Superior temporal gyrus (tissue), 1 donor: ENCODE measurements around the gene FBLN7.

ENCODE experiments used
- DNase-seq: peaks from one replicate; pipeline ENCODE4 v3.0.0-alpha.2; 2016; ENCODE audit errors: extremely low spot score

Gene FBLN7

GRCh38 chr2:112140899-112141625 lies 2.9 kb downstream of the FBLN7 start:
- no peak for DNase-seq

DNA sequence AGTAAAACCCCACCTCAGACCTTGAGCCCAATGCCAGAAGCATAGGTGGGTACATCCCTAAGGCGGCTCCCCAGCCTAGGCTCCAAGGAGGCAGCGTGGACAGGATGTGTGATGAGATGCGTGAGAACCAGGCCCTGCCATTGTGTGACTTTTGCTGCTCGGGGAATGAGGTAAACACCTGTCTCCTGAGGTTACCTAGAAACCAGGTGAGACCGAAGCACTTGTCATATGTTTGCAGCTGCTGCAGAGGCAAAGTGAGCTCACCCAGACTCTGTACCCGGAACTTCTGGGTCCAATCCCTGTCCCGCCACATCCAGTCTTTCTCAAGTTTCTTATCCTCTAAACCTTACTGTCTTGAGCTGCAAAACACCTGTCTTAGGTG lies 3.4 kb downstream of the FBLN7 start:
- no peak for DNase-seq

DNA sequence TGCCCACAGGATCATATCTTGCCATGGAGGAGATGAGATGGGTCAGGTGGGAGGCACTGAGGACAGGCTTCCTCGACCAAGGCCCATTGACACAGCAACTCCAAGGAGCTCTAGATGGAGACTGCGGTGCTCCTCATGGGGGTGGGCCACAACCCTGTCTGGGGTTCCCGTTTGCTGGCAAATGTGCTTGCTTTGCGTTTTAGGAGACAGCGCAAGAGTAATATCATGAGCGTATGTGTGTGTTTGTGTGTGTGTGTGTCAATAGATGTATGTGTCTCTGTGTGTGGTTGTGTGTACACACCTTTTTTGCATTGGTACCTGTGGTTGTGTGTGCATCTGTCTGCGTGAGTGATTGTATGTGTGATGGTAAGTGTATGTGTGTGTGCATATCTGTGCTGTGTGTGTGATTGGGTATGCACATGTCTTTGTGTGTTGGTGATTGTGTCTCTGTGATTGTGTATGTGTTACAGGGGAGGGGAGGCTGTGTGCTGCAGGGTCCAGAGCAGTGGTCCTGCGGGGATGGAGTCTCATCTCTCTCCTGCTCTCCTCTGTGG lies 4.4 kb downstream of the FBLN7 start:
- no peak for DNase-seq

DNA sequence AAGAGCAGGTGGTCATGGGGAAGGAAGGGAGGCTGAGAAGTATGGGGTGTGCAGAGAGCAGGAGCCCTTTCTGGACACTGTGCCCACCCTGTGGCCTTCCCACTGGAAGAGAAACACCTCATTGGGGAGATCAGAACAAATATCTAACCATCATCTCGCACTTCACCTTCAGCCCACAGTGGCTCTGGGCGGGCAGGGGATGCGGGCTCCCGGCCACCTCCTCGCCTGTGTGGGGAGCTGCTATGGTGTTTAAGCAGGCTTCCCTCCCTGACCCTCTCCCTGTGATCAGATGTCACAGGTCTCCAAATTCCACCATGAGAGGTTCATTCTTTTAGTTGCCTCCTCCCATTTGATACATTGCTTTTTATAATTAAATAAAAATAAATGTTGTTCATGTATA lies 5.0 kb downstream of the FBLN7 start:
- DNase-seq, result no peak

GRCh38 chr2:112144966-112145365 lies 6.8 kb downstream of the FBLN7 start:
- no peak for DNase-seq

GRCh38 chr2:112147382-112148168 lies 9.4 kb downstream of the FBLN7 start:
- DNase-seq, result no peak

DNA sequence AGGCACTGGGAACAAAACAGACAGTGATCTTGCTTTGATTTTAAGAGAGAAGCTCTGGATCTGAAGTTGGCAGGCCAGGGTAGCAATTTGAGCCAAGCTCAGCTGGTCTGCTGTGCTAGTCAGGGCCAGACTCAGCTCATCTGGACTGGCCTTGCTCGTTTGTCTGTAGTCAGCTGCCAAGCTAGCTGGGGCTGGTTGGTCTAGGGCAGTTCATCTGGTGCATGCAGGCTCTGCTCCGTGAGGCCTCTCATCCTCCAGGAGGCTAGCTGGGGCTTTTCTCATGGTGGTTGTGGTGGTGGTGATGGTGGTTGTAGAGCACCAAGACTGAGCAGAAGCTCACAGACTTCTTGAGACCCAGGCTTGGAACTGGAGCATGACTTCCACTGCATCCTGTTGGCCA lies 10.3 kb downstream of the FBLN7 start:
- no peak for DNase-seq

- no peak for DNase-seq
Observed at GRCh38 chr2:112149194-112149593, 11.0 kb downstream of the FBLN7 start.

GRCh38 chr2:112149866-112150435 lies 11.8 kb downstream of the FBLN7 start:
- no peak for DNase-seq

DNA sequence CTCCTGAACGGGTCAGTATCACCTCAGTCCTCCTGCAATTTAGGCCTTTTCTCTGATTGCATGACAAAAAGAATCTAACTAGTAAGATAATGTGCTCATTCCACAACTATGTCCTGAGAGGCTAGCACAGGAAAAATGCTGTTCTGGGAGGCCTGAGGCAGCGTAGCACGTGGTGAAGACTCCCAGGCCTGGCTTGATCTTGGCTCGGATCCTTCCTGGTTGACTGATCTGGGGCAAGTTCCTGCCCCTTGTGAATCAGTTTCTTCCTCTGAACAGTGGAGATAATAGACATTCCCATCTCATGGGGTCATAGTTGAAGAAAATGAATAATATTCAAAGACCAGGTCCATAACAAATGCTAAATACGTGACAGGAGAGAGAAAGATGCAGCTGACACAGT lies 12.3 kb downstream of the FBLN7 start:
- DNase-seq, result no peak

DNA sequence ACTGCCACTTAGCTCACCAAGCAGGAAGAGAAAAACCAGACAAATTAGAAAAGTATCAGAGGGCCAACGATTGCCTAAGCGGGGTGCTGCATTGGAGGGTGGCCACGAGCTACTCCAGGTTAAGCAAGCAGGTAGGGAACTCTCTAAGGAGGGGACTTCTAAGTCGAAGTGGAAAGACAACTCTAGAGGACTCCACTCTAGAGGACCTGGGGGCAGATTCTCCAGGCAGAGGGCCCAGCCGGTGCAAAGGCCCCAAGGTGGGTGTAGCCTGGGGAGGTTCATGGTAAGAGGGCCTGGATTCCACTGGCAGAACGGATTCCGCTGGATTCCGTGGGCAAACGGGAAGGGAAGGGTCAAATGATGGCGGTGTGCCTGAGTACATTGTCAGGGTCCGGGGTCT lies 12.7 kb downstream of the FBLN7 start:
- DNase-seq, result no peak

DNA sequence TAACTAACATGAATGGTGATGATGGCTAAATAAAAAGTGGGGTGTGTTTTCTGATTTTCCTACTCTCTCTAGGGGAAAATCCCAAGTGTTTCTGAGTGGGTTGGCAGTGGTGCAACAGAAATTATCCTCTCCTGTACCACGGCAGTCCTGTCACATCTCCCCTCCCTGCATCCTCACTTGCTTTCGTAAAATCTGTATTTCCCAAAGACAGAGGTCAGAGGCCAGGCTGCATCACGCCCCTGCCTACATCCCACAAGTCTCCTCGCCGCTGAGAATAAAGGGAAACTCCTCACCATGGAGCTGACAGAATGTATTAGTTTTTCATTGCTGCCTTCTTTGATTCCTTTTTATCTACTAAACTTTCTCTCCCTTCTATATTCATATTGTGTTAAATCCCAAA lies 13.1 kb downstream of the FBLN7 start:
- no peak for DNase-seq

- DNase-seq, result no peak
Observed at GRCh38 chr2:112151701-112152440, 13.7 kb downstream of the FBLN7 start.

DNA sequence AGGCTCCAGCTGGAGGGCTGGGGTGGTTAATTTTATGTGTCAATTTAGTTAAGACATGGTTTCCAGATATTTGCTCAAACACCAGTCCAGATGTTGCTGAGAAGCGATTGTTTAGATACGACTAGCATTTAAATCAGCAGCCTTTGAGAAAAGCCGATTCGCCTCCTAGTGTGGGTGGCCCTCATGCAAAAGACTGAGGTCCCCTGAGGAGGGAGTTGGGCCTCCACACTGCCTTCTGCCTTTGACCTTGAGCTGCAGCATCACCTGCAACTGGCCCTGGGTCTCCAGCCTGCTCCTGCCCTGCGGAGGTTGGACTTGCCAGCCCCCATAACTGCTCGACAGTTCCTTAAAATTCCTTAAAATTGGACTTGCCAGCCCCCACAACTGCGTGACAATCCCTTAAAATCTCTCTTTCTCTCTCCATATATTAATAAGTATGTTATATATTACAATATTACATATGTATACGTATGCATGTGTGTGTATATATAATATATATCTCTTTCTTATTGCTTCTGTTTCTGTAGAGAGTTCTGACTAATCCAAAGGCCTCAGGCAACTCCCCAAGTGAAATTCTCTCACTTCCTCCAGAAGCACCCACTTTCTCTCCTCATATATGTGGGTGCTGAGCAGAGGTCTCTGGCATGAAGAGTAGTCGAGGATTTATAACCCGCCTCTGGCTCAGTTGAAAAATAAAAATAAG lies 14.4 kb downstream of the FBLN7 start:
- DNase-seq, result no peak

DNA sequence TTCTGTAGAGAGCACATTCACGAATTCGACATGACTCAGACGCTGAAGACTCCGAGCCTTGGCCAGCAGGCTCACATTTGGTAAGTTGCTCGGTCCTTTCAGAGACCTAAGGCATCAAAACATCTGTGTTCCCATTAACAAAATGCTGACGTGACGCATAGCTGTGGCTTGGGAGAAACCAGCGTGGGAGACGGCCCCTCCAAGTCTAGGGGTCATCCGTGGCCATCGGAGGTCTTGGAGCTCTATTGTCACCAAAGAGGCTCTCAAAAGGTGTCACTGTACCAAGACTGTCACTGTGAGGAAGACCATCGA lies 14.9 kb downstream of the FBLN7 start:
- no peak for DNase-seq

- no peak for DNase-seq
Observed at GRCh38 chr2:112153501-112153900, 15.3 kb downstream of the FBLN7 start.

DNA sequence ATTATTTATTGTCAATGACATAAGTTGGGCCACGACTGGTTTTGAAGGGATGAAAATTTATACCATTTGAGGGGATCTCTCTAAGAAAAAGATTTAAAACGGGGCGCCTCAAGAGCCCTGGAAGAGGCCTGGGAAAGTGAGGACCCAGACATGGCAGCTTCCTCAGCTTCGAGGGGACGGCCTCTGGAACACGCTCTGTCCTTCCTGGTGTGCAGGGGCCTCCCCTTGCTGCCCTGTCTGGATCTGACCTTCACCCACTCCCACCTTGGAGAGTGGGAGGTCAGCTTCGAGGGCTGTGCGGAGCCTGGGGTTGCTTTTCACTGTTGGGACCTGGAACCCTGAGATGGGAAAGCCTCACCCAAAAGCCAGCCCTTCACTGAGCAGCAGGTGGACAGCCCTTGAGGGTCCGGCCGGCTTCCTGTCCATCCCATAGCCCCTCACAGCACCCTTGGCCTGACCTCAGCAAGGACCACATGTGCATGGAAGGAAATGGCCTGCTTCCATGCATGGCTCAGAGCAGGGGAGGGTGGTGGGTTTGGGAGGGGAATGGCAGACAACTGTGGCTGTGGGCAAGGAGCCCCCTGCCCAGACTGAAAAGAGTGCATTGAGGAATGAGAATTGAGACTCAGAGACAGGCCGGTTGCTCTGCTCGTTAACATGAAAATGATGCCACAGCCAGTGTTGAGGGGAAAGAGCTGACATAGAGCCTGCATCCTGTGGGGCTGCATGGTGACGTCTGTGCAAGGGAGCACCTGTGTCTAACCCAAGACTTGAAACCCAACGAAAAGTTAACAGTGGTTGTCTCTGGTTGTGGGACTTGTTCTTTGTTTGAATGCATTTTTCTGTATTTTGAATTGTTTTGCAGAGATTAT lies 16.3 kb downstream of the FBLN7 start:
- DNase-seq, result no peak

DNA sequence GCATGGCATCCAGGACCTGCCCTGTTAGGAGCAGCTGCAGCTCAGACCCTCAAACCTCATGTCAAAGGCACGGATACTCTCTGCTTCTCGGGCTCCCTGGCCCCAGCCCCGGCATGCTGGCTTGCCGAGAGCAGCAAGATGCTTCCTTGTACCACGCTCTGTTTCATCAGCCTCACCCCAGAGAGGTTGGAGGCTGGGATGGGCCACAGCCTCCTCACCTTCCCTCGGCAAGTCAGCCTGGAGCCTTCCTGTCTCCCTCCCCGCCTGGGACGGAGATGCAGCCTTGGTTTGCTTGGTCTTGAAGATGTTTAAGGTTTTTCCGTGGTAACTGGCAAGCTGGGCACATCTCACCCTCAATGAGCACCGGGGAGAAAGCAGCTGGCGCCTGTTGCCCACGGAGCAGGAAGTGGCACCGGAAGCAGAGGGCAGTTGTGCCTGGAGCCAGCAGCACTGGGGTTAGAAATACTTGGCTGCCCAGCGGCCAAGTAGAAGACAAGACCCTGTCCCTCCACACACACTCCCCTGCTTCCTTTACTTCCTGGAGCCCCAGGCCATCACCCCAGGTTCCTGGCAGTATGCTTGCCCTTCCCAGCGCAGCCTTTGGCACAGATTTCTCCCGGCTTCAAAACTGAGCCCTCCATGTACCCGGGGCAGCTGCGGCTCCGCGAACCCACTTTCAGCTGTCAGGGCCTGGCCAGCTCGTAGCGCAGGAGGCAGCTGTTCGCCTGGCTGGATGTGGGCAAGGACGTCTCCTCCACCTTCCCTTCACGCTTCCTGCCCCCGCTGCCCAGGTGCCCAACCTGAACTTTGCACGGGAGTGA lies 17.4 kb downstream of the FBLN7 start:
- no peak for DNase-seq

DNA sequence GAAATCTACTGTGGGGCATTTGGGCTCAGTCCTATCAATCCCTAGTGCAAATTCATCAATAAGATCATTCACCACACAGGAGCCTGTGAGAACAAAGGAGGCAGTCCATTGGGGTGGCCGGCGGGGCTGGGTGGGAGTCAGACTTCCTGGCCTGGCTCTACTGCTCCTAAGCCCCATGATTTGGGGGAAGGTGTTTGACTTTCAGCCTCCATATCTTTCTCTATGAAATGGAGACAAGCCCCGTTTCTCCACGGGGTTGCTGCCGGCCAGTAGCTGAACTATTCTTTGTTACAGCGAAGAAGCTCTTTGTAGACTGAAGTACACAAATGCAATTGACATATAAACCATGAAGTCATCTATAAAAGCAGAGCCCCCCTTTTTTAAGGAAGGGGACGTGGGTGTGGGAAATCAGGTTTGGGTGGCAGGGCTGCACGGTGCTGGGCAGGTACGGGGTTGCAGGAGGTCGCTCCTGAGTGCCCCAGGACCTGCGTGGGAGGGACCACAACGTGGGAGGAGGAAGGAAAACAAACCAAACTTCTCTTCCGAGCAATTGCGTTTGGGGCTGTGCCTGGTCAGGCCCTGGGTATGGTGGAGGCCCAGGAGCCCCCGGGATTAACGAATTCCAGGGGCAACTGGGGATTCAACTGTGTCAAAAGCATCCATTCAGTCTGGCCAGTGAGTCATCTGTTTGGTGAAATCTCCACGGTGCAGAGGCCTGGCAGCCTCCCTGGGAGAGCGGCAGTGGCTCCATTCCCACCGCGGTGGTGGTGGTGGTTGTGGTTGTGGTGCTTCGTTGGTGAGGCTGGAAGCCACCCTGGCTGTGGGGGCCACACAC lies 18.2 kb downstream of the FBLN7 start:
- no peak for DNase-seq
